ENCODE data around the gene STS. TPM values are rescaled to one million over a fixed set of nuclear protein-coding genes. Genes with fewer than 3 reads are reported as not detected.

STS gene
- total and polyA plus RNA-seq, 3 experiments from 2014 or later, result 1.7 to 2.1 (median 1.9) TPM

GRCh38 chrX:7143941-7144525 lies 3.5 kb upstream of the STS start:
- CTCF ChIA-PET, result no interaction called here
- POLR2A ChIA-PET, result no interaction called here
- no peaks in the 10 kb centered on the region for H3K9me3 ChIP-seq (ENCODE audit: low read length)

GRCh38 chrX:7145454-7145853 lies 2.1 kb upstream of the STS start:
- Mint-ChIP-seq H3K4me1 (peaks cover 28 to 49% (median 48%) of the 10 kb centered on the region in 3 donors), H3K9me3 (peaks cover 0 to 2% (median 0%) of the 10 kb centered on the region in 5 donors), H3K27ac (peak overlapping the region in 5 of 8 donors; percentile 21 to 84 (median 78)), H3K36me3 (peaks cover 0 to 11% (median 0%) of the 10 kb centered on the region in 3 donors), H3K4me3 (peak overlapping the region in 2 of 7 donors; percentile 85 to 95), H3K27me3 (peaks cover 0 to 4% of the 10 kb centered on the region in 2 donors)
- no peak overlapping the region for H3K4me3 ChIP-seq (ENCODE audit: low read length)
- POLR2A ChIA-PET, result no interaction called here
- H3K27ac ChIP-seq (ENCODE audit: low read depth, low read length), result no peak overlapping the region
- H3K36me3 ChIP-seq (ENCODE audit: insufficient read depth, low read length), result no peaks in the 10 kb centered on the region
- no peaks in the 10 kb centered on the region for H3K4me1 ChIP-seq (ENCODE audit: insufficient read depth, low read length)
- no peak for DNase-seq
- H3K9me3 ChIP-seq (ENCODE audit: low read length), result no peaks in the 10 kb centered on the region
- CTCF ChIA-PET, result no interaction called here
- no peaks in the 10 kb centered on the region for H3K27me3 ChIP-seq (ENCODE audit: insufficient read depth, low read length, poor library complexity, severe bottlenecking)

More at GRCh38 chrX:7143941-7144525, 3.5 kb upstream of the STS start:
- H3K27ac Mint-ChIP-seq, result peak overlapping the region in 4 of 8 donors; percentile 29 to 71 (median 58)
- H3K27me3 Mint-ChIP-seq, result peaks cover 0 to 4% of the 10 kb centered on the region in 2 donors
- peaks cover 31 to 52% (median 49%) of the 10 kb centered on the region in 3 donors for H3K4me1 Mint-ChIP-seq
- no peaks in the 10 kb centered on the region for H3K36me3 ChIP-seq (ENCODE audit: insufficient read depth, low read length)
- H3K4me3 Mint-ChIP-seq, result no peak overlapping the region
- no peak for DNase-seq
- no peaks in the 10 kb centered on the region for H3K27me3 ChIP-seq (ENCODE audit: insufficient read depth, low read length, poor library complexity, severe bottlenecking)
- peaks cover 0 to 2% (median 0%) of the 10 kb centered on the region in 5 donors for H3K9me3 Mint-ChIP-seq
- no peaks in the 10 kb centered on the region for H3K4me1 ChIP-seq (ENCODE audit: insufficient read depth, low read length)
- H3K36me3 Mint-ChIP-seq, result peaks cover 0 to 11% (median 3%) of the 10 kb centered on the region in 3 donors
- no peak overlapping the region for H3K4me3 ChIP-seq (ENCODE audit: low read length)
- H3K27ac ChIP-seq (ENCODE audit: low read depth, low read length), result no peak overlapping the region

- peaks cover 0 to 4% of the 10 kb centered on the region in 2 donors for H3K27me3 Mint-ChIP-seq
- Histone ChIP-seq H3K9me3 (ENCODE audit: low read length) (no peaks in the 10 kb centered on the region), H3K4me1 (ENCODE audit: insufficient read depth, low read length) (no peaks in the 10 kb centered on the region), H3K27ac (ENCODE audit: low read depth, low read length) (no peak overlapping the region), H3K36me3 (ENCODE audit: insufficient read depth, low read length) (no peaks in the 10 kb centered on the region), H3K4me3 (ENCODE audit: low read length) (no peak overlapping the region), H3K27me3 (ENCODE audit: insufficient read depth, low read length, poor library complexity, severe bottlenecking) (no peaks in the 10 kb centered on the region)
- peaks cover 0 to 2% (median 0%) of the 10 kb centered on the region in 5 donors for H3K9me3 Mint-ChIP-seq
- H3K4me1 Mint-ChIP-seq, result peaks cover 26 to 49% (median 45%) of the 10 kb centered on the region in 3 donors
- DNase-seq, result no peak
- peaks cover 0 to 11% (median 0%) of the 10 kb centered on the region in 3 donors for H3K36me3 Mint-ChIP-seq
- peak overlapping the region in 6 of 7 donors; percentile 17 to 95 (median 88) for H3K4me3 Mint-ChIP-seq
- ChIA-PET POLR2A (interaction anchor here (0.5 kb wide), 1 partner anchor 1817 kb away, joined by 3 read pairs; no protein-coding TSS in a partner anchor), CTCF (no interaction called here)
- H3K27ac Mint-ChIP-seq, result peak overlapping the region in 7 of 8 donors; percentile 21 to 92 (median 70)
Observed at GRCh38 chrX:7146020-7146702, 1.4 kb upstream of the STS start.

GRCh38 chrX:7146703-7147412 lies 654 bp upstream of the STS start:
- Mint-ChIP-seq H3K9me3 (peaks cover 0 to 2% (median 0%) of the 10 kb centered on the region in 5 donors), H3K4me3 (peak overlapping the region; percentile 83 to 95 (median 91)), H3K36me3 (peaks cover 0 to 9% (median 0%) of the 10 kb centered on the region in 3 donors), H3K27ac (peak overlapping the region; percentile 86 to 98 (median 92)), H3K27me3 (peaks cover 0 to 4% of the 10 kb centered on the region in 2 donors), H3K4me1 (peaks cover 24 to 44% (median 41%) of the 10 kb centered on the region in 3 donors)
- H3K4me1 ChIP-seq (ENCODE audit: insufficient read depth, low read length), result no peaks in the 10 kb centered on the region
- no peaks in the 10 kb centered on the region for H3K27me3 ChIP-seq (ENCODE audit: insufficient read depth, low read length, poor library complexity, severe bottlenecking)
- H3K36me3 ChIP-seq (ENCODE audit: insufficient read depth, low read length), result no peaks in the 10 kb centered on the region
- no peaks in the 10 kb centered on the region for H3K9me3 ChIP-seq (ENCODE audit: low read length)
- peak overlapping the region; percentile 74 for H3K27ac ChIP-seq (ENCODE audit: low read depth, low read length)
- POLR2A ChIA-PET, result interaction anchor here (0.5 to 0.6 kb wide), 2 partner anchors 511 to 1816 kb away, joined by 3 read pairs; no protein-coding TSS in a partner anchor
- no peak for DNase-seq
- peak overlapping the region; percentile 69 for H3K4me3 ChIP-seq (ENCODE audit: low read length)
- CTCF ChIA-PET, result no interaction called here

GRCh38 chrX:7147978-7148854 lies 704 bp downstream of the STS start, which contains the start of gene PUDP:
Gene PUDP (minus strand): TSS chrX:7148153. CDS start chrX:7148113, 40 bp downstream.
- H3K4me1 Mint-ChIP-seq, result peaks cover 20 to 39% (median 35%) of the 10 kb centered on the region in 3 donors
- peaks cover 0 to 4% of the 10 kb centered on the region in 2 donors for H3K27me3 Mint-ChIP-seq
- ChIA-PET POLR2A (interaction anchor here (1.1 kb wide), 1 partner anchor 9 kb away, joined by 6 read pairs; no protein-coding TSS in a partner anchor), CTCF (no interaction called here)
- Histone ChIP-seq H3K36me3 (ENCODE audit: insufficient read depth, low read length) (no peaks in the 10 kb centered on the region), H3K4me1 (ENCODE audit: insufficient read depth, low read length) (no peaks in the 10 kb centered on the region), H3K9me3 (ENCODE audit: low read length) (no peaks in the 10 kb centered on the region), H3K27ac (ENCODE audit: low read depth, low read length) (peak within 1 kb of the TSS; percentile 74), H3K4me3 (ENCODE audit: low read length) (peak within 1 kb of the TSS; percentile 99), H3K27me3 (ENCODE audit: insufficient read depth, low read length, poor library complexity, severe bottlenecking) (no peaks in the 10 kb centered on the region)
- H3K9me3 Mint-ChIP-seq, result peaks cover 0 to 2% (median 0%) of the 10 kb centered on the region in 5 donors
- H3K27ac Mint-ChIP-seq, result peak within 1 kb of the TSS; percentile 86 to 98 (median 94)
- H3K36me3 Mint-ChIP-seq, result peaks cover 0 to 9% (median 0%) of the 10 kb centered on the region in 3 donors
- DNase-seq, result peak; percentile 74 to 94 (median 90)
- peak within 1 kb of the TSS; percentile 90 to 99 (median 93) for H3K4me3 Mint-ChIP-seq

- Mint-ChIP-seq H3K4me3 (peak overlapping the region in 6 of 7 donors; percentile 63 to 95 (median 92)), H3K9me3 (peaks cover 0 to 2% (median 0%) of the 10 kb centered on the region in 5 donors), H3K4me1 (peaks cover 16 to 29% (median 26%) of the 10 kb centered on the region in 3 donors), H3K27me3 (peaks cover 0 to 5% of the 10 kb centered on the region in 2 donors), H3K36me3 (peaks cover 0 to 9% (median 0%) of the 10 kb centered on the region in 3 donors), H3K27ac (no peak overlapping the region)
- Histone ChIP-seq H3K4me3 (ENCODE audit: low read length) (no peak overlapping the region), H3K36me3 (ENCODE audit: insufficient read depth, low read length) (no peaks in the 10 kb centered on the region), H3K27ac (ENCODE audit: low read depth, low read length) (no peak overlapping the region), H3K27me3 (ENCODE audit: insufficient read depth, low read length, poor library complexity, severe bottlenecking) (no peaks in the 10 kb centered on the region), H3K4me1 (ENCODE audit: insufficient read depth, low read length) (no peaks in the 10 kb centered on the region), H3K9me3 (ENCODE audit: low read length) (no peaks in the 10 kb centered on the region)
- CTCF ChIA-PET, result no interaction called here
- POLR2A ChIA-PET, result no interaction called here
- DNase-seq, result no peak
Observed at GRCh38 chrX:7149411-7149810, 1.9 kb downstream of the STS start.

GRCh38 chrX:7153231-7153630 lies 5.7 kb downstream of the STS start:
- Mint-ChIP-seq H3K4me3 (no peak overlapping the region), H3K4me1 (peaks cover 0 to 8% (median 3%) of the 10 kb centered on the region in 3 donors), H3K27me3 (peaks cover 0 to 7% of the 10 kb centered on the region in 2 donors), H3K27ac (no peak overlapping the region), H3K36me3 (peaks cover 3% of the 10 kb centered on the region in 3 donors), H3K9me3 (peaks cover 0 to 2% (median 0%) of the 10 kb centered on the region in 5 donors)
- no peaks in the 10 kb centered on the region for H3K36me3 ChIP-seq (ENCODE audit: insufficient read depth, low read length)
- no peaks in the 10 kb centered on the region for H3K4me1 ChIP-seq (ENCODE audit: insufficient read depth, low read length)
- no peak overlapping the region for H3K4me3 ChIP-seq (ENCODE audit: low read length)
- H3K9me3 ChIP-seq (ENCODE audit: low read length), result no peaks in the 10 kb centered on the region
- ChIA-PET POLR2A (no interaction called here), CTCF (no interaction called here)
- H3K27ac ChIP-seq (ENCODE audit: low read depth, low read length), result no peak overlapping the region
- DNase-seq, result no peak
- H3K27me3 ChIP-seq (ENCODE audit: insufficient read depth, low read length, poor library complexity, severe bottlenecking), result no peaks in the 10 kb centered on the region
